Measurements from ENCODE around the gene KCNT2.
"Not testable (repeated sequence)": the region's sequence is repeated elsewhere in the genome, so short reads cannot be mapped to it uniquely, and the experiment has no call there.

The KCNT2 gene

GRCh38 chr1:196306421-196306820, 301.8 kb downstream of the KCNT2 start:
- DNase-seq, result no peak

- DNase-seq, result no peak
These were observed 303.0 kb downstream of the KCNT2 start for GRCh38 chr1:196305216-196305615.

GRCh38 chr1:196302981-196303380, 305.3 kb downstream of the KCNT2 start:
- no peak for DNase-seq

- DNase-seq, result no peak
These were observed 305.8 kb downstream of the KCNT2 start for GRCh38 chr1:196302420-196302819.

GRCh38 chr1:196295766-196296165, 312.5 kb downstream of the KCNT2 start:
- no peak for DNase-seq

GRCh38 chr1:196278816-196279215, 329.4 kb downstream of the KCNT2 start:
- DNase-seq, result no peak

GRCh38 chr1:196277860-196278259, 330.4 kb downstream of the KCNT2 start:
- DNase-seq, result no peak

- DNase-seq, result no peak
These were observed 336.9 kb downstream of the KCNT2 start for GRCh38 chr1:196271212-196271947.

GRCh38 chr1:196263086-196263485, 345.2 kb downstream of the KCNT2 start:
- not testable (repeated sequence) for DNase-seq

- DNase-seq, result no peak
These were observed 348.0 kb downstream of the KCNT2 start for GRCh38 chr1:196260270-196260669.

GRCh38 chr1:196259316-196259715, 348.9 kb downstream of the KCNT2 start:
- no peak for DNase-seq

- no peak for DNase-seq
These were observed 352.5 kb downstream of the KCNT2 start for GRCh38 chr1:196255762-196256161.

GRCh38 chr1:196229546-196229945, 378.7 kb downstream of the KCNT2 start:
- DNase-seq, result no peak

- no peak for DNase-seq
These were observed 393.4 kb downstream of the KCNT2 start for GRCh38 chr1:196214866-196215265.

- no peak for DNase-seq
These were observed 398.3 kb downstream of the KCNT2 start for GRCh38 chr1:196209983-196210382.

GRCh38 chr1:196209265-196209664, 399.0 kb downstream of the KCNT2 start:
- DNase-seq, result no peak

- no peak for DNase-seq
These were observed 400.5 kb downstream of the KCNT2 start for GRCh38 chr1:196207612-196208217.

- DNase-seq, result no peak
These were observed 402.4 kb downstream of the KCNT2 start for GRCh38 chr1:196205882-196206281.

- DNase-seq, result no peak
These were observed 411.8 kb downstream of the KCNT2 start for GRCh38 chr1:196196486-196196885.

- no peak for DNase-seq
These were observed 414.2 kb downstream of the KCNT2 start for GRCh38 chr1:196193896-196194559.

GRCh38 chr1:196183941-196184340, 424.3 kb downstream of the KCNT2 start:
- DNase-seq, result no peak

GRCh38 chr1:196181594-196181878, 426.7 kb downstream of the KCNT2 start:
- DNase-seq, result no peak

GRCh38 chr1:196180847-196181593, 427.2 kb downstream of the KCNT2 start:
- DNase-seq, result no peak
